Glutamatergic neuron (in vitro differentiated cells): ENCODE data around the gene PIK3R5. TPM values are rescaled to one million over a fixed set of nuclear protein-coding genes. Genes with fewer than 3 reads are reported as not detected.

Experiments used
- DNase-seq: peaks from one replicate; pipeline ENCODE4 v3.0.0; 2022
- H3K27ac Mint-ChIP-seq: one replicate; pipeline ENCODE4 v1.8.0; 2020; ENCODE audit warnings: mild to moderate bottlenecking, mixed read lengths, inconsistent platforms; ENCODE audit not compliant: unreplicated experiment
- H3K27me3 Mint-ChIP-seq: one replicate; pipeline ENCODE4 v1.8.0; 2020; ENCODE audit warnings: mild to moderate bottlenecking, moderate library complexity, mixed read lengths, inconsistent platforms; ENCODE audit not compliant: unreplicated experiment
- H3K36me3 Mint-ChIP-seq: one replicate; pipeline ENCODE4 v1.8.0; 2020; ENCODE audit warnings: mild to moderate bottlenecking, mixed read lengths, inconsistent platforms; ENCODE audit not compliant: unreplicated experiment
- H3K4me1 Mint-ChIP-seq: one replicate; pipeline ENCODE4 v1.8.0; 2020; ENCODE audit warnings: mild to moderate bottlenecking, low read depth, mixed read lengths, inconsistent platforms; ENCODE audit not compliant: unreplicated experiment
- H3K4me3 Mint-ChIP-seq: one replicate; pipeline ENCODE4 v1.8.0; 2020; ENCODE audit warnings: mild to moderate bottlenecking, mixed read lengths, inconsistent platforms; ENCODE audit not compliant: unreplicated experiment
- H3K9me3 Mint-ChIP-seq: one replicate; pipeline ENCODE4 v1.8.0; 2020; ENCODE audit warnings: mild to moderate bottlenecking, moderate library complexity, mixed read lengths, inconsistent platforms; ENCODE audit not compliant: unreplicated experiment
- CTCF ChIP-seq: fragments of 200-600 bp; sonication (generic); IDR thresholded peaks from one replicate; pipeline ENCODE4 v1.5.0; 2021; ENCODE audit not compliant: partially characterized antibody, unreplicated experiment
- total RNA-seq: library from RNA; stranded (reverse); fragmentation: NEBNext Ultra II Directional; extraction: Animal tissue kit (Norgen Biotek cat#: 25700); gene quantifications from one replicate; pipeline ENCODE4 v1.2.1, GENCODE V29; 2021; ENCODE audit not compliant: unreplicated experiment

The PIK3R5 gene
- total RNA-seq, 1 donor from 2014 or later: not detected

DNA sequence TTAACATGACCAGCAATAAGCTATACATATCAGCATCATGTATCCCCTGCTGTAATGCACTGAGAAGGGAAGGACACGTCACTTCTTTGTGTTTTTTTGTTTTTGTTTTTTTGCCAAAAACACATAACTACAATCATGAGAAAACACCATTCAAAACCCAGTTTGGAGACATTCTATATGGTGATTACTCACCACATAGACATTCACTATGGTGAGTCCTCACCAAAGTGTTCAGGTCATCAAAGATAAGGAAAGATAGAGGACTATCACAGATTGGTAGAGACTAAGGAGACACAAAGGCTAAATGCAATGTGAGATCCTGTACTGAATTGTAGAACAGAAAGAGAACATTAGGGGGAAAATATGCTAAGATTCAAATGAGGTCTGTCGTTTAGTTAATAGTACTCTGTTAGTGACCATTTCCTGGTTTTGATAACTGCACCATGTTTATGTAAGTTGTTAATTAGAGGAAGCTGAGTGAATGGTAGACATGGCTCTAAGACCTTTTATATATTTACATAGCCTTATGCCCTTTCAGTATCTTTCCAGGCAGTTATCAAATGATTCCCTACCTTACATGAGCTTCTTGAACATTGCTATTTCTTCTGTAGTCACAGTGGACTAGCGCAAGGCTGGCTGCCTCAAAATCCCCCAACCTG lies 46.6 kb downstream of the PIK3R5 start:
- H3K36me3 Mint-ChIP-seq: peaks cover 6% of the 10 kb centered on the region
- no peak for DNase-seq
- H3K4me1 Mint-ChIP-seq: no peaks in the 10 kb centered on the region
- TF ChIP-seq CTCF: no peak
- no peak overlapping the region for H3K4me3 Mint-ChIP-seq
- no peaks in the 10 kb centered on the region for H3K27me3 Mint-ChIP-seq
- no peak overlapping the region for H3K27ac Mint-ChIP-seq
- H3K9me3 Mint-ChIP-seq: peaks cover 2% of the 10 kb centered on the region

GRCh38 chr17:8916466-8916865 lies 49.0 kb downstream of the PIK3R5 start:
- Mint-ChIP-seq H3K36me3 (no peaks in the 10 kb centered on the region), H3K4me3 (no peak overlapping the region), H3K27ac (no peak overlapping the region), H3K27me3 (no peaks in the 10 kb centered on the region), H3K4me1 (no peaks in the 10 kb centered on the region), H3K9me3 (peaks cover 2% of the 10 kb centered on the region)
- no peak for TF ChIP-seq CTCF
- no peak for DNase-seq

- Mint-ChIP-seq H3K27ac (no peak overlapping the region), H3K27me3 (no peaks in the 10 kb centered on the region), H3K4me3 (no peak overlapping the region), H3K9me3 (no peaks in the 10 kb centered on the region), H3K4me1 (no peaks in the 10 kb centered on the region), H3K36me3 (no peaks in the 10 kb centered on the region)
- no peak for TF ChIP-seq CTCF
- DNase-seq: no peak
Observed at GRCh38 chr17:8914554-8914953, 51.0 kb downstream of the PIK3R5 start.

- no peak for TF ChIP-seq CTCF
- Mint-ChIP-seq H3K36me3 (no peaks in the 10 kb centered on the region), H3K4me3 (no peak overlapping the region), H3K4me1 (no peaks in the 10 kb centered on the region), H3K27me3 (peaks cover 2% of the 10 kb centered on the region), H3K27ac (no peak overlapping the region), H3K9me3 (no peaks in the 10 kb centered on the region)
- no peak for DNase-seq
Observed at GRCh38 chr17:8913879-8914278, 51.6 kb downstream of the PIK3R5 start.

- H3K27me3 Mint-ChIP-seq: peaks cover 2% of the 10 kb centered on the region
- H3K36me3 Mint-ChIP-seq: no peaks in the 10 kb centered on the region
- H3K9me3 Mint-ChIP-seq: no peaks in the 10 kb centered on the region
- no peaks in the 10 kb centered on the region for H3K4me1 Mint-ChIP-seq
- TF ChIP-seq CTCF: no peak
- no peak overlapping the region for H3K4me3 Mint-ChIP-seq
- DNase-seq: no peak
- no peak overlapping the region for H3K27ac Mint-ChIP-seq
Observed at GRCh38 chr17:8913091-8913490, 52.4 kb downstream of the PIK3R5 start.
